ENCODE measurements around the gene ABLIM1.
A peak's percentile ranks its signal among the peaks of the same experiment; 100 is the strongest.

The ABLIM1 gene

GRCh38 chr10:114556236-114557122 lies 101.6 kb downstream of the ABLIM1 start:
- TF ChIP-seq CTCF (IDR thresholded peaks at IDR 0.05) (no peak), ZFX (IDR thresholded peaks at IDR 0.05; ENCODE audit: borderline replicate concordance) (no peak)
- H3K27ac ChIP-seq = no peak overlapping the region

- no peak for TF ChIP-seq CTCF (IDR thresholded peaks at IDR 0.05)
- no peak overlapping the region for H3K27ac ChIP-seq
These were observed 104.6 kb downstream of the ABLIM1 start for GRCh38 chr10:114553436-114553835.

GRCh38 chr10:114552050-114552449 lies 106.0 kb downstream of the ABLIM1 start:
- no peak for TF ChIP-seq ZFX (IDR thresholded peaks at IDR 0.05; ENCODE audit: borderline replicate concordance)
- no peak for TF ChIP-seq CTCF (IDR thresholded peaks at IDR 0.05)

GRCh38 chr10:114551636-114551972 lies 106.5 kb downstream of the ABLIM1 start:
- TF ChIP-seq ZFX (IDR thresholded peaks at IDR 0.05; ENCODE audit: borderline replicate concordance) = no peak
- no peak overlapping the region for H3K27ac ChIP-seq

More at GRCh38 chr10:114552050-114552449, 106.0 kb downstream of the ABLIM1 start:
- H3K27ac ChIP-seq = no peak overlapping the region

- H3K27ac ChIP-seq = no peak overlapping the region
- TF ChIP-seq CTCF (IDR thresholded peaks at IDR 0.05) (peak; percentile 66), ZFX (IDR thresholded peaks at IDR 0.05; ENCODE audit: borderline replicate concordance) (no peak)
These were observed 107.1 kb downstream of the ABLIM1 start for GRCh38 chr10:114550756-114551635.

- no peak overlapping the region for H3K27ac ChIP-seq
- TF ChIP-seq ZFX (IDR thresholded peaks at IDR 0.05; ENCODE audit: borderline replicate concordance) (no peak), CTCF (IDR thresholded peaks at IDR 0.05) (peak; percentile 63)
These were observed 109.4 kb downstream of the ABLIM1 start for GRCh38 chr10:114548662-114549061.

- TF ChIP-seq CTCF (IDR thresholded peaks at IDR 0.05) (no peak), ZFX (IDR thresholded peaks at IDR 0.05; ENCODE audit: borderline replicate concordance) (no peak)
- H3K27ac ChIP-seq = no peak overlapping the region
These were observed 110.6 kb downstream of the ABLIM1 start for GRCh38 chr10:114547514-114547913.

Measured in 22Rv1 (cell line).